ENCODE measurements around the gene PITPNM3. TPM values are rescaled to one million over a fixed set of nuclear protein-coding genes. Genes with fewer than 3 reads are reported as not detected.

PITPNM3 gene
- total RNA-seq, 1 experiment from 2014 or later = 1.4 TPM

- DNase-seq = no peak
- no peak overlapping the region for H3K4me3 ChIP-seq
- H3K9me3 ChIP-seq = no peaks in the 10 kb centered on the region
These were observed 154.1 kb downstream of the PITPNM3 start for GRCh38 chr17:6402258-6402657.

More at GRCh38 chr17:6402258-6402657, 154.1 kb downstream of the PITPNM3 start:
- Histone ChIP-seq H3K27me3 (no peaks in the 10 kb centered on the region), H3K36me3 (no peaks in the 10 kb centered on the region)

Other genes with a start within 250 kb of the PITPNM3 start
- not detected in 2 replicates for gene AIPL1, start 121.4 kb downstream of the PITPNM3 start, total RNA-seq (2014; rRNA removed; shearing (Covaris generic); ENCODE audit: low replicate concordance)
- gene PIMREG, start 112.1 kb downstream of the PITPNM3 start, total RNA-seq (2014; rRNA removed; shearing (Covaris generic); ENCODE audit: low replicate concordance) = 41.8 and 46.6 TPM in 2 replicates
- 5.7 and 8.0 TPM in 2 replicates for gene KIAA0753, start 84.2 kb upstream of the PITPNM3 start, total RNA-seq (2014; rRNA removed; shearing (Covaris generic); ENCODE audit: low replicate concordance)
- gene TXNDC17, start 84.5 kb upstream of the PITPNM3 start, total RNA-seq (2014; rRNA removed; shearing (Covaris generic); ENCODE audit: low replicate concordance) = 54.8 and 127 TPM in 2 replicates
- gene MED31, start 95.0 kb upstream of the PITPNM3 start, total RNA-seq (2014; rRNA removed; shearing (Covaris generic); ENCODE audit: low replicate concordance) = 7.7 and 10.6 TPM in 2 replicates
- gene C17orf100, start 95.2 kb upstream of the PITPNM3 start, total RNA-seq (2014; rRNA removed; shearing (Covaris generic); ENCODE audit: low replicate concordance) = 1.9 and 2.9 TPM in 2 replicates
- not detected in 2 replicates for gene SLC13A5, start 156.8 kb upstream of the PITPNM3 start, total RNA-seq (2014; rRNA removed; shearing (Covaris generic); ENCODE audit: low replicate concordance)
- gene XAF1, start 199.5 kb upstream of the PITPNM3 start, total RNA-seq (2014; rRNA removed; shearing (Covaris generic); ENCODE audit: low replicate concordance) = 4.2 and 4.9 TPM in 2 replicates
- gene FBXO39, start 219.7 kb upstream of the PITPNM3 start, total RNA-seq (2014; rRNA removed; shearing (Covaris generic); ENCODE audit: low replicate concordance) = not detected in 2 replicates

Measured in MG63 (cell line).